Islet precursor cell (in vitro differentiated cells): Measurements from ENCODE around the gene GKN2.
A peak's percentile ranks its signal among the peaks of the same experiment; 100 is the strongest.
"Not testable (repeated sequence)": the region's sequence is repeated elsewhere in the genome, so short reads cannot be mapped to it uniquely, and the experiment has no call there.

Experiments used
- DNase-seq: peaks from one replicate; pipeline ENCODE4 v3.0.0-alpha.2; 2018

GKN2 gene

DNA sequence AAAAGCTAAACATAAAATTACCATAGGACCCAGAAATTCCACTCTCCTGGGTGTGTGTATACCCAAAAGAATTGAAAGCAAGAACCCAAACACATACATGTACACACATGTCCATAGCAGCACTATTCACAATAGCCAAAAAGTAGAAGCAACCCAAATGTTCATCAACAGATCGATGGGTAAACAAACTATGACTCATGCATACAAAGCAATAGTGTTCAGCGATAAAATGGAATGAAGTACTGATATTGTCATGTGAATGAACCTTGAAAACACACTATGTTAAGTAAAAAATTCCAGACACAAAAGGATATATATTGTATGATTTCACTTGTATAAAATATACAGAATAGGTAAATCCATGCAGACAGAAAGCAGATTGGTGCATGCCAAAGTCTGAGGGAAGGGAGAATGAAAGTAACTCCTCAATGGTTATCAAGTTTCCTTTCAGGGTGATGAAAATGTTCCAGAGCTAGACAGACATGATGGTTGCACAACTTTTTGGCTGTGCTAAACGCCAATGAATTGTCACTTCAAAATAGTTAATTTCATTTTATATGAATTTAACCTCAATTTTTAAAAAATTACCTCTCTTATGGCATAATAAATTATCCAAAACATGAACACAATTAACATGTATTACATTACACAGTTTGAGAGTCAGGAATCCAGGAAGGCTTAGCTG, 35.5 kb downstream of the GKN2 start:
- DNase-seq, result no peak

DNA sequence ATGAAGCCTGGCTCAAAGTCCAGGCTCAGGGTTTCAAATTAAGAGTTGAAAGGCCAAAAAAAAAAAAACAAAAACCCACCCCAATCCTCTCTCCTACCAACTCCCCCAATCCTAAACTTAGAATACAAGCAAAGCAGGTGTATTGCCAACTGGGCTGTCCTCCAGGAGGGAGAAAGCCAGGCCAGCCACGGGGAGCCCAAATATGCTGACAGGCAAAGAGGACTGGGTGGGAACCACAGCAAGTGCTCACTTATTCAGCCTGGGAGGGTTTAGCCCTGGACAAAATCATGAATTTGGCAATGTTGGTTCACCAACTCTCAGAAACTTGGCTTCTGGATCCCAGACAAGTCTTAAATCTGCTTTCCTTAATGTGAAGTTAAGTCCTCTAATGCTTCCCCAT, 36.5 kb downstream of the GKN2 start:
- DNase-seq, result no peak

DNA sequence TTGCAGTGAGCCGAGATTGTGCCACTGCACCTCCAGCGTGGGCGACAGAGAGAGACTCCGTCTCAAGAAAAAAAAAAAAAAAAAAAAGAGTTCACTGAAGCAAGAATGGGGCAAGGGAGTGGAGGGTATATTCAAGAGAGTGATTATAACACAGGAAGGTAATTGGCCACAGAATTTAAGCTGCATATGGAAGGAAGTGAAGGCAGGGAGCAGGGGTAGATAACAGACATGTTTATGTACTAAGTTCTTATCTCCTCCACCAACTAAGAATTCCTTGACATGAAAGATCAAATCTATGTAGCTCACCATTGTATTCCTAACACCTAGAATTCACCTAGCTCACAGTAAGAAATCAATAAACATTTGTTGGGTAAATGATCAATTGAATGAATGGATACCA, 37.3 kb downstream of the GKN2 start:
- DNase-seq, result no peak

DNA sequence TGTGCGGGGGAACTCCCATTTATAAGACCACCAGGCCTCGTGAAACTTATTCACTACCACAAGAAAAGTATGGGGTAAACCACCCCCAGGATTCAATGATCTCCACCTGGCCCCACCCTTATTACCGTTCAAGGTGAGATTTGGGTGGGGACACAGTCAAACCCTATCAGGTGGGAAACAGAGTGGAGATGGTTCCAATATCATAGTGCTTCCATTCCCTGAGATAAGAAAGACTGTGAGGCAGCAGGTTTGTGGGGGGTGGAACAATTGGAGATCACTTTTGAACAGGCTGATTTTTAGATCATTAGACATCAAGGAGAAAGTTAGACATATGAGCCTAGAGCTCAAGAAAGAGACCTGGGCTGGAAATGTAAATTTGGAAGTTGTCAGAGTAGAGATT, 39.3 kb downstream of the GKN2 start:
- DNase-seq, result no peak

DNA sequence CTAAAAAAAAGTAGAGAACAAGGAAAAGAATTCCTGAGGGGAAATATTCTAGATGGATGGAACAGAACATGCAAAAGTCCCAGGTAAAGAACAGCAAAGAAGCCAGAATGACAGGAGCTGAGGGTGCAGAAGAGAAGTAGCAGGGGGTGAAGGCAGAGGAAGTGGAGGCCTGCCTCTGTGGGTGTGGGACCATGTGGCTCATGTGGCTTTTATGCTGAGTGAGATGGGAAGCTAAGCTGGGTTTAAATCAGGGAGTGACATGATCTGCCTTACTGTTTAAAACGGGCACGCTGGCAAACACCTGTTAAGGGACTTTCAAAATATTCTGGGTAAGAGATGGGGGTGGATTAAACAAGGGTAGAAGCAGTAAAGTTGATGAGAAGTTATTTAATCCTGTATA, 40.0 kb downstream of the GKN2 start:
- no peak for DNase-seq

DNA sequence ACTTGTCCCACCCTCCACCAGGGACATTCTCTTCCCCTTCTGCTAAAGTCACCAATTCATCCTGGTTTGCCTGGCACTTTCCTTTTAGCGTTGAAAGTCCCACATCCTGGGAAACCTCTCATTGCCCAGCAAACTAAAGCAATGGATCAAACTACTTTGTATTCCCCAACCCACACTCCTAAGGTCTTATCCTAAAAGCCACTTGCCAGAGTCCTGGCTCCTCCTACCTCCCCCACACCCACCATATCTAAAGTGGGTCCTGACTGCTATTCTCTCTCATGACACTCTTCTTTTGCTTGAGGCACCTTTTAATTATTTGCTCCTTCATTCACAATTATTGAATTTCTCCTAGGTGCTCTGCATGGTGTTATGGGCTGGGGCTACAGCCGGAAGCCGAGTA, 40.6 kb downstream of the GKN2 start:
- no peak for DNase-seq

DNA sequence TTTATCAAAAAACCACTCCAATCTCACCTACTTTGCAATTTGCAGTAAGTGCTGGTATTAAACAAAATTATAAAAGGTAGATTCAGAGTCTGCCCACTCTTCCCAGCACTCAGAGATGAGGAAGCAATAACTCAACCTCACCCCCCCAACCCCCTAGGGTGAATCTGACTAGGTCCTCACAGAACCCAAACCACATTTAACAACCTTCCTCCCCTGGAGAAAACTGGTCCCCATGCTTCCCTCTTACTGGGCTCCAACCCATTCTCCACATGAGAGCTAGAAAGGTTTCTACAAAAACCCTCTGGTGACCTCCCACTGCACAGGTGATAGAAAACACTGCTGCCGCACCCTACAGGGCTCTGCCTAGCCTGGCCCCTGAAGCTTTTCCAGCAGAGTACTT, 41.0 kb downstream of the GKN2 start:
- no peak for DNase-seq

DNA sequence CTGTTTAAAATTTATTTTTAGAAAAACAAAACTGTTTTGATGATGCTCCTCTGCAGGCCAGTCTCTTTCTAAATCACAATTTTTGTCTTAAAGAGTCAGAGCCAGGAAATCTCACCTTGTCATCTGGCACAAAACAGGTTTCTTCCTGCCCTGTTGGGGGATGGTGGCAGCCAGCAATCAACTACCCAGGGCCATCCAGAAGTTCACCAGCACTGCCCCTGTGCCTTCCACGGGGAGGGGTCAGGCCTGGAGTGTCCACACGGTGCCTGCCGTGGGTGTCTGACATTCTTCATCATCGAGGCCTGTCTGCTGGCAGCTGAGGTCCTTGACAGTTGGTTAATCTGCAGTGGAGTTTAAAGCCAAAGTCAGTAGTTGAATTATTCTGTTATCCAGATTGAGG, 41.4 kb downstream of the GKN2 start:
- DNase-seq, result no peak

DNA sequence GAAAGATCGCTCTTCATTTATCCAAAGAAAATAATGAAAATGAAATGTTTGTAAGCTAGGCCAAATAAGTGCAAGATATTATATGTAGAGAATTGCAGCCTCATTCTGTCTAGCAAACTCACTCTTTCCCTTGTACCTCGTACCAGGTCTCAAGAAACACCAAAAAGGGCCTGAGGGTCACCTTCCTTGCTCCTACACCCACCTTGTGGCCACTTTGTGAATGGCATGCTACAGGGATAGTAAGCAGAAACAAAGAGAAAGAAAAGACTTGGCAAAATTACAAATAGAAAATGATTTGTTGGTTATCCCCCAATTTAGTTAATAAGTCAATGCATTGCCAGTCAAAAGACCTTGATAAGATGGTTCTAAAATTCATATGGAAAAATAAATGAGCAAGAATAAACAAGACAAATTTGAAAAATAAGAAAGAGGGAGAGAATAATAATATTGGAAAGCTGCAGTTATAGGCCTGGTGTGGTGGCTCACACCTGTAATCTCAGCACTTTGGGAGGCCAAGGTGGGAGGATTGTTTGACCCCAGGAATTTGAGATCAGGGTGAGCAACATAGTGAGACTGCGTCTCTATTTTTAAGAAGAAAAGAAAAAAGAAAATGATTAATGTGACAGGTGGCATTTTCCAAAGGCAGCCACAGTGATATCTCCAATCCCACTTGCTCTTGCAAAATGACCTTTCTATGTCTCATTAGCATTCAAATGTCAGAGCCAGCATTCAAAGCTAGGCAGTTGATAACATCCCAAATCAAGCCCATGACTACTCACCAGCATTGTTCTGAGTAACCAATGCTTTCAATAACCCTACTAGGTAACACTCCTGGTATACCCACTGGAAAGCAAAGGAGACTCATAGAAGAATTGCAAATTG, 42.7 kb downstream of the GKN2 start:
- peak; percentile 69 for DNase-seq

DNA sequence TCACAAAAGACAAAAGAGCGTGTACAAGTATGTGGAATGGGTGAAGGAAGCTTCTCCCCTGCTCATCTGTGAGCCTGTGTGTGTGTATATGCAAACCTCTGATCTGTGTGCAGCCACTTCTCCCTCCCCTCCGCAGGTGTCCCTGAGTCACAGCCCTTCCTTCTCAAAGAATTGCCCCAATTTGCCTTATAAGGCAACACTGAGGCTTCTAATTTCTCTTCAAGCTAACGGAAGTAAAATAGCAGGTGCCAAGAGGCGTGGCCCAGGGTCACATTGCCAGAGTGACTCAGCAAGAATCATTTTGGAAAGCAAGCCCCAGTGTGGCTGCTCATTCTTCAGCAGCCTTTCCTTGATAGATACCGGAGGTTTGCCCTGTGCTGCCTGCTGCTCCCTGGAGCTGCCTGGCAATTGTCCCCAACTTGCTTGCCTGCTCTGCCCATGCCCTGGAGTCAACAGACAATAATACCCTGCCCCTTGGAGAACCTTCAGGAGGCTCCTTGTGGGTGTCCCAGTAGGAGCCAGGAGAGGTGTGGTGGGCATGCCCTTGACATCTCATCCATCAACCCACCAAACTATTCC, 44.2 kb downstream of the GKN2 start:
- no peak for DNase-seq

DNA sequence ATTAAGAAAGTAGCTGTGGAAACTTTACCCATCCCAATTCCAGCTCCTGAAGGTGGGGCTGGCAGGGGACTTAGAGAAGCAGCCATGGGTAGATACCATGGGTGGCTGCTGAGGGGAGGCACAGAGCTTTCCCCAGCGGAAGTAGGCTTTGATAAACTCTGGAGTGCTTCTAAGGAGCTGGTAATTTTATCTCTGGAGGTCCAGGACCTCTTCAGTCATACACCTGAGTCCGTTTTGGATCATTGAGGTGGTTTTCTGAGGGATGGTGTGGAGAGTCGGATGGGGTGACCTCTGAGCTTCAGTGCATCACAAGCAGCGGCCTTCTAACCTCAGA, 44.8 kb downstream of the GKN2 start:
- DNase-seq, result no peak

DNA sequence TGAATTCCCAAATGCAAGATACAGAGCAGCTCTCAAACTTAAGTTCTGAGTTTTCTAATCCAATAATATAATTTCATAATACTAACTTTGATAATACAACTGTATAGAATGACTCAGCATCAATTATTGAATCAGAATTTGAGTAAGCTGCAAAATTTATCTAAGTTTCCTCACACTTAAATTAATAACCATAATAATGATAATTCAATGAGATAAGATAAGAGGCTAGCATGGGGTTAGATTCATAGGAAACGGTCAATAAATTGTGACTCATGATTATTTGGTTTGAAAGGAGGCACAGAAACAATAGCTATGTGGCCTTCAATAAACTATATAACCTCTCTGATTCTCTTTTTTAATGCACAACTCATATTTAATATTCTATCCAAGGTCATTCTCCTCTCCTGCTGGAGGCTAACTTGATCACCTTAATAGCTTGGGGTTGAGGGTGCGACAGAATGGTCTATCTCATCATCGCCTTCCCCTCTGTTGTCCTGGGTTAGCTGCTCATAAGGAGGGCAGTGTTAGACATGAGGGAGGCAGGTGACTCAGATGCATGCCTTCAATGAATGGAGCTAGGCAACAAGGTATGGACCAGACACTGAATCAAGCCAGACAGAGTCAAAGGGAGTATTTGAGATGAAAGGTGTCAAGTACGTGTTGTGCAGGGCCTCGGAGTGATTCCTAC, 45.3 kb downstream of the GKN2 start:
- no peak for DNase-seq

DNA sequence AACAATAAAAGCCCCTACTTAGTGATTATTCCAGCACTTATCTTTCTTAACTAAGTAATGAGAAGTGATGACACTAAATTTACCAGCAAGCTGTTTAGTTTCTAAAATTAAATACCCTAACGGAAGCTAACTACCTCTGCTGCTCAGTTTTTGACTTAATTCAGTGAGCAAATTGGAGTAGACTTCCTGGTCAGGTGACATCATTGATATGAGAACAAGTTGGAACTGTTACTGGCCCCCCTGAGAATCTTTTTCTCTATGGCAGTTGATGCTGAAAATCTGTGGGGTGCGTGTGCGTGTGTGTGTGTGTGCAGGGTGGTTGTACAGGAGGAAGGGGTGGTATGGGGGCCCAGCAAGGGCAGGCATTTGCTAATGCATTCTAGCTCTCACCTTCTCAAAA, 46.0 kb downstream of the GKN2 start:
- no peak for DNase-seq

DNA sequence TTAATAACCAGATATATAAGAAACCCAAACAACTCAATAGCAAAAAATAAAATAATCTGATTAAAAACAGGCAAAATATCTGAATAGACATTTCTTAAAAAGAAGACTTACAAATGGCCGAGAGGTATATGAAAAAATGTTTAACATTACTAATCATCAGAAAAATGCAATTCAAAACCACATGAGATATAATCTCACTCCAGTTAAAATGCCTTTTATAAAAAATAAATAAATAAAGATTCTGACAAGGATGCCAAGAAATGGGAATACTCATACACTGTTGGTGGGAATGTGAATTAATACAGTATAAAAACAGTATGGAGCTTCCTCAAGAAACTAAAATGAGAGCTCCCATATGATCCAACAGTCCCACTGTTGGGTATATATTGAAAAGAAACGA, 47.6 kb downstream of the GKN2 start:
- no peak for DNase-seq

DNA sequence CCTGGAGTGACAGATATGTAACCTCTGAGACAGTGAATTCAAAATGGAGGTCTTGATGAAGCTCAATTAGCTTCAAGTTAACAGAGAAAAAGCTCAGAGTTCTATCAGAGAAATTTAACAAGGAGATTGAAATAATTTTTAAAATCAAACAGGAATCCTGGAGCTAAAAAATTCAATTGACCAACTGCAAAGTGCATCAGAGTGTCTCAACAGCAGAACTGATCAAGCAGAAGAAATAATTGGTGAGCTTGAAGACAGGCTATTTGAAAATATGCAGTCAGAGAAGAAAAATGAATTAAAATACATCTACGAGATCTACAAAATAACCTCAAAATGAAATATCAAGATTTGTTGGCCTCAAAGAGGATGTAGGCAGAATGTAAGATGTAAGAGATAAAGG, 51.1 kb downstream of the GKN2 start:
- DNase-seq, result no peak

DNA sequence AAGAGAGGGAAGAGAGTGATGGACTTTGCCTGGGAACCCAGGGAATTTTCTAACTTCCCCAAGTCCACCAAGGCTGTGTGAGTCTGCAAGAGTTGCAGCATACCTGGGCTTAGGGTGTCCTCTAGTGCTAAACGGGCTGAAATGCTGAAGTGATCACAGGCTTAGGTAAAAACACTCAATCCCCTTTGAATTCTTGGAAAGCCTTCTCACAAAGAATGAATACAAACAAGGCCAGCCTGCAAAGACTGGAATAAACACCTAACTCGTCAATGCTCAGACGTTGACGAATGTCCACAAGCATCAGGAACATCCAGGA, 51.5 kb downstream of the GKN2 start:
- DNase-seq, result peak; percentile 62

DNA sequence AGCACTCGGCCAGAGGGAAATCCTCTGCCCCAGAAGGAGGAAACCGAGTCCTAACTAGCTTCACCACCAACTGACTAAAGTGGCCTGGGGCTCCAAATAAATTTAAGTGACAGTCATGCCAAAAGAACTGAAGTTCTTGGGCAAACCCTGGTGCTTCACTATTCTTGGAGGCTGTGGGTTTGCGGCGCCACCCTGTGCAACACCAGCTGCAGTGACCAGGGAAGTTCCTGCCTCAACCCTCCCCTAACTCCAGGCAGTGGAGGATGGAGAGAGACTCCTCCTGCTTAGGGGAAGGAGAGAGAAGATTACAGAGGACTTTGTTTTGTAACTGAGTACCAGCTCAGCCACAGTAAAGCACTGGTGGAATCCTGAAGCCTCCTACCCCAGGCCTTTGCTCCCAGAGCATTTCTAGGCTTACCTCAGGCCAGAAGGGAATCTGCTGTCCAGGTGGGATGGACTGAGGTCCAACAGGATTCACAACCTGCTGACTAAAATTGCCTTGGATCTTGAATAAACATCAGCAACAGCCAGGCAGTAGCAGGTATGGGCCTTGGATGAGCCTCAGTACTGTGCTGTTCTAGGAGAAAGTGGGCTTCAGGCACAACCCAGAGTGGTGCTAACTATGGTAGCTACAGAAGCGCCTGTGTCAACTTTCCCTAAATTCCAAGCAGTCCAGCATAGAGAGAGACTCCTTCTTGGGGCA, 52.0 kb downstream of the GKN2 start:
- no peak for DNase-seq

DNA sequence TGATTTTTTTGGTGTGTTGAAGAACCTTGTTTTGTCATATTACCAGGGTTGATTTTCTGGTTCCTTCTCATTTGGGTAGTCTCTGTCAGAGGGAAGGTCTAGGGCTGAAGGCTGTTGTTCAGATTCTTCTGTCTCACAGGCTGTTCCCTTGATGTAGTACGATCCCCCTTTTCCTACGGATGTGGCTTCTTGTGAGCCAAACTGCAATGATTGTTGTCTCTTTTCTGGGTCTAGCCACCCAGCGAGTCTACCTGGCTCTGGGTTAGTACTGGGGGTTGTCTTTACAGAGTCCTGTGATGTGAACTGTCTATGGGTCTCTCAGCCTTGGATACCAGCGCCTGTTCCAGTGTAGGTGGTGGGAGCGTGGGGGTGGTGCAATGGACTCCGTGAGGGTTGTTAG, 56.7 kb downstream of the GKN2 start:
- DNase-seq, result not testable (repeated sequence)
